GM19395 (cell line): ENCODE results near the gene MTHFSD.

Source experiments
- ATAC-seq: cut with Tn5 transposase; IDR thresholded peaks from one replicate; pipeline ENCODE4 v1.9.1; 2021; ENCODE audit warnings: mild to moderate bottlenecking, moderate library complexity; ENCODE audit not compliant: unreplicated experiment

Gene MTHFSD

GRCh38 chr16:86492961-86493629 is 61.9 kb downstream of the MTHFSD start:
- no peak for ATAC-seq

DNA sequence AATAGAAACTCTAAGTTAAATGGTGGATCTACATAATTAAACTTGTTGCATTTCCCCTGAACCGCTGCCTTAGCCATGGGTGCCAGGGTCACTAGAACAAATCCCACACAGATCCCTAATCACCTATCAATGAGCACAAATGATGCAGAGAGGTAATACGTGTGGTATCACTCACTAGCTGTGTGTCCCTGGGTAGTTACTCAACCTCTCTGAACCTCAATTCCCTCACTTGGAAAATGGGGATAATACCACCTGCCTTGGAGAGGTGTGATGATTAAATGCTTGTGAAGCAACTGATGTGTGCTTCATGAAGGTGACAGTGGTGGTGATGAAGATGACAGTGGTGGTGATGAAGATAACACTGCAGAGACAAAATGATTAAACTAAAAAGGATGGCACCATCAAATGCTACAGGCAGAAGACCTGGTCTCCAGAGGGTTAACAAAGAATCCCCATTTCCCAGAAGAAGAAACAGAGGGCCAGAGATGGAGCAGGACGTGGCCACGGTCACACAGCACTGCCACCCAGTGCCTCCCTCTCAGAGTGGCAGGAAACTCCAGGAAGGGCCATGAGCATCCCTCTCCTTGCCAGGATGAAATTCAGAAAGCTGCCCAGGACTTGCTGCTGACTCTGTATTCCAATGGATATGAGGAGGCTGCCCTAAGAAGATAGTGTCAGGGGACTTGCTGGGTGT is 62.6 kb downstream of the MTHFSD start:
- no peak for ATAC-seq

DNA sequence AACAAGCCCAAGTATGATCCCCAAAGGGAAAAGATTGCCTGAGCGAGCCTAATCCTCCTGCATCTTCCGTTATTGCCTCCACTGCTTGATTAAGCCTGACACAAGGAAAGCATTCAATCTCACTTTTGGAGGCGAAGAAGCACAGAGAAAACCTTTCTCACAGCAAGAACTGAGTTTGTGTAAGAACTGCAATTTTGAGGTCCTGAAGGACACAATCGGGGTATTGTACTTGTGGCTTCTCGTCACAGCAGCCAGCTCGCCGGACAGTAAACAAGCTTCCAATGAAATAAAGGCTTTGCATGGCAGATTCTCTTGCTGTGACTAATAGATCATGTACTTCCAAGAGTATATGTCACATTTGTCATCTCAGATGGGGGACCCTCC is 63.4 kb downstream of the MTHFSD start:
- ATAC-seq: no peak

GRCh38 chr16:86490859-86491639 is 64.0 kb downstream of the MTHFSD start:
- ATAC-seq: no peak

- no peak for ATAC-seq
These were observed 69.3 kb downstream of the MTHFSD start for GRCh38 chr16:86485746-86486145.

GRCh38 chr16:86484240-86484639 is 70.8 kb downstream of the MTHFSD start:
- no peak for ATAC-seq

- ATAC-seq: no peak
These were observed 73.4 kb downstream of the MTHFSD start for GRCh38 chr16:86481607-86482006.

DNA sequence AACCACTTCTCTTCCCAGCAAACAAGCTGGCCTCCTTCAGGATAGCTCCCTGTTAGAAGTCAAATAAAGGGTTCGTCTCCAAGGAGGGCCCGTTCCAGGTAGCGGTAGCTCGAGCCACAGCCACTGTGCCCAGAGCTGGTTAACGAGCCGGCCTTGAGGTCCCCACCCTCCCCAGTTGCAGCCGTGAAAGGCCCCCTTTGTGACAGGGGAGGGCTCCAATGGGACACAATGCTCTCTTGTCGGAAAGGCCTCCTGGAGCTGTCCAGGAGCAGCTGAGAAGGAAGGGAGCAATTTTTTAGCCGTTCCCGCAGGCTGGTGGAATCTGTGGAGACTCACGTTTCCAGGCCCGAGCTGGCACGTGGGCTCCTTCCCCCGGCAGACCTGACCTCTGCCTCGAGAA is 74.6 kb downstream of the MTHFSD start:
- ATAC-seq: no peak
